ENCODE data around the gene SEC22B.
"Not testable (repeated sequence)": the region's sequence is repeated elsewhere in the genome, so short reads cannot be mapped to it uniquely, and the experiment has no call there.

GRCh38 chr1:120133928-120134325 lies 42.4 kb downstream of the SEC22B start:
- TF ChIP-seq E2F1 (CRISPR knock-in tag; IDR thresholded peaks at IDR 0.05); CTCF (IDR thresholded peaks at IDR 0.05); ELF4 (CRISPR knock-in tag; IDR thresholded peaks at IDR 0.05; ENCODE audit: low read depth): not testable (repeated sequence)
